ENCODE measurements around the gene ADAMTS15. TPM values are rescaled to one million over a fixed set of nuclear protein-coding genes. Genes with fewer than 3 reads are reported as not detected.
A peak's percentile ranks its signal among the peaks of the same experiment; 100 is the strongest.

The ADAMTS15 gene
- total RNA-seq, 4 donors from 2014 or later, result 2.5 to 11.1 (median 5.1) TPM

DNA sequence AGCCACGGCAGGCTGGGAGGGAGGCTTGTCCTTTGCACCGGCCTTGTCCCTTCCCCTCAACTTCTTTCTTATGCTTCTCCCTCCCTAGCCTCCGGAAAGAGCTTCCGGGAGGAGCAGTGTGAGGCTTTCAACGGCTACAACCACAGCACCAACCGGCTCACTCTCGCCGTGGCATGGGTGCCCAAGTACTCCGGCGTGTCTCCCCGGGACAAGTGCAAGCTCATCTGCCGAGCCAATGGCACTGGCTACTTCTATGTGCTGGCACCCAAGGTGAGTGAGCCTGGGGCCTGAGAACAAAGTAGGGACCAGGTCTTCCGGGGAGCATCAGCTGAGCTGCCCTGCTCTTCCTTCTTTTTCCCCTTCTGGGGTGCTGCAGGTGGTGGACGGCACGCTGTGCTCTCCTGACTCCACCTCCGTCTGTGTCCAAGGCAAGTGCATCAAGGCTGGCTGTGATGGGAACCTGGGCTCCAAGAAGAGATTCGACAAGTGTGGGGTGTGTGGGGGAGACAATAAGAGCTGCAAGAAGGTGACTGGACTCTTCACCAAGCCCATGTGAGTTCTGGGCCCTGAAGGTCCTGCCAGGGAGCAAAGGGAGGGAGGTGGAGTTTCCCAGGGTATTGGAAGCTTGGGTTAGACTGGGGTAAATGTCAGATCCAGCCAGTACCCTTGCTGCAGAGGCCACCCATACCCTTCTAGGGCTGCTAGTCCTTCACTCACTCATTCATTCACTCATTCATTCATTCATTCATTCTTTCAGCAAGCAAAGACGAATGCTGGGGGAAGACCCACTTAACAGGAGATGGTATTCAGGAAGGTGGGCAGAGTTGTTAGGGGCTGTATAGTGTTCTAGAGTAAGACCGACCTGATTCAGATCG is 22.6 kb downstream of the ADAMTS15 start:
- 90 to 91% methylated on average over 20 of the region's 20 CpGs for WGBS, 2 donors
- no peak for TF ChIP-seq CTCF (IDR thresholded peaks at IDR 0.05)
- no peak for TF ChIP-seq POLR2A (IDR thresholded peaks at IDR 0.05)
- no peak overlapping the region for H3K4me3 ChIP-seq (ENCODE audit: low read depth, poor library complexity, severe bottlenecking)
- DNase-seq (ENCODE audit: low spot score in 2 of 2), result peak in 1 of 2 donors; percentile 52
- intact Hi-C loops (cut with DNase I; ENCODE audit: low total_unique reads), result no loop called here

- 79 to 88% methylated on average over 11 of the region's 11 CpGs for WGBS, 2 donors
- intact Hi-C loops (cut with DNase I; ENCODE audit: low total_unique reads), result no loop called here
- TF ChIP-seq CTCF (IDR thresholded peaks at IDR 0.05) (no peak), POLR2A (IDR thresholded peaks at IDR 0.05) (no peak)
- peak in 1 of 2 donors; percentile 86 for DNase-seq (ENCODE audit: low spot score in 2 of 2)
- no peak overlapping the region for H3K4me3 ChIP-seq (ENCODE audit: low read depth, poor library complexity, severe bottlenecking)
Measured at GRCh38 chr11:130471731-130472433, 23.4 kb downstream of the ADAMTS15 start.

DNA sequence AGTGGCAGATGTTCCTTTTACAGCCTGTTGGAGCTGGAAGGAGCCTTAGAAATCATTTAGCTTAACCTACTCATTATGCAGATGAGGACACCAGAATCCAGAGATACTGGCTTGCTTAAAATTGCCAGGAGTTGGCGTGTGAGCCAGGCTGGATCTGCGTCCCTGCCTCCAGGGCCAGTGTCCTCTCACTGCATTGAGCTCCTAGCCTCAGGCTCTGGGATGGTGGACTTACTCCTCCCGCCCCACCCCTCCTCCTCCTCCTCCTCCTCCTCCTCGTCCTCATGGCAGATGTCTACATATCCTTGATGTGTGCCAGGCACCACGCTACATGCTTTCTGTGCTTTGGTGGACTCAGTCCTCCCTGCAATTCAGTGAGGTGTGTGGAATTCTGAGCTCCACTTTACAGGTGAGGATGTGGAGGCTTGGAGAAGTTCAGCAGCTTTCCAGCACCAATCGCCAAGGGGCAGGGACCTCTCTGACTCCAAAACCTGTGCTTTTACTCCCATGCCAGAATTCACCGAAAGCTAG is 24.1 kb downstream of the ADAMTS15 start:
- no peak for TF ChIP-seq POLR2A (IDR thresholded peaks at IDR 0.05)
- no peak for TF ChIP-seq CTCF (IDR thresholded peaks at IDR 0.05)
- DNase-seq (ENCODE audit: low spot score in 2 of 2), result peak in 1 of 2 donors; percentile 52
- WGBS, 2 donors, result 85 to 91% methylated on average over 7 of the region's 7 CpGs
- intact Hi-C loops (cut with DNase I; ENCODE audit: low total_unique reads), result no loop called here
- no peak overlapping the region for H3K4me3 ChIP-seq (ENCODE audit: low read depth, poor library complexity, severe bottlenecking)

DNA sequence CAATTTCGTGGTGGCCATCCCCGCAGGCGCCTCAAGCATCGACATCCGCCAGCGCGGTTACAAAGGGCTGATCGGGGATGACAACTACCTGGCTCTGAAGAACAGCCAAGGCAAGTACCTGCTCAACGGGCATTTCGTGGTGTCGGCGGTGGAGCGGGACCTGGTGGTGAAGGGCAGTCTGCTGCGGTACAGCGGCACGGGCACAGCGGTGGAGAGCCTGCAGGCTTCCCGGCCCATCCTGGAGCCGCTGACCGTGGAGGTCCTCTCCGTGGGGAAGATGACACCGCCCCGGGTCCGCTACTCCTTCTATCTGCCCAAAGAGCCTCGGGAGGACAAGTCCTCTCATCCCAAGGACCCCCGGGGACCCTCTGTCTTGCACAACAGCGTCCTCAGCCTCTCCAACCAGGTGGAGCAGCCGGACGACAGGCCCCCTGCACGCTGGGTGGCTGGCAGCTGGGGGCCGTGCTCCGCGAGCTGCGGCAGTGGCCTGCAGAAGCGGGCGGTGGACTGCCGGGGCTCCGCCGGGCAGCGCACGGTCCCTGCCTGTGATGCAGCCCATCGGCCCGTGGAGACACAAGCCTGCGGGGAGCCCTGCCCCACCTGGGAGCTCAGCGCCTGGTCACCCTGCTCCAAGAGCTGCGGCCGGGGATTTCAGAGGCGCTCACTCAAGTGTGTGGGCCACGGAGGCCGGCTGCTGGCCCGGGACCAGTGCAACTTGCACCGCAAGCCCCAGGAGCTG is 24.8 kb downstream of the ADAMTS15 start:
- intact Hi-C loops (cut with DNase I; ENCODE audit: low total_unique reads), result no loop called here
- 95% methylated on average over 39 to 40 of the region's 52 CpGs for WGBS, 2 donors
- H3K4me3 ChIP-seq (ENCODE audit: low read depth, poor library complexity, severe bottlenecking), result no peak overlapping the region
- TF ChIP-seq POLR2A (IDR thresholded peaks at IDR 0.05), result no peak
- TF ChIP-seq CTCF (IDR thresholded peaks at IDR 0.05), result no peak
- peak in 1 of 2 donors; percentile 82 for DNase-seq (ENCODE audit: low spot score in 2 of 2)

GRCh38 chr11:130473795-130474377 is 25.4 kb downstream of the ADAMTS15 start:
- peak in 1 of 2 donors; percentile 80 for DNase-seq (ENCODE audit: low spot score in 2 of 2)
- no peak overlapping the region for H3K4me3 ChIP-seq (ENCODE audit: low read depth, poor library complexity, severe bottlenecking)
- TF ChIP-seq POLR2A (IDR thresholded peaks at IDR 0.05), result no peak
- no peak for TF ChIP-seq CTCF (IDR thresholded peaks at IDR 0.05)
- intact Hi-C loops (cut with DNase I; ENCODE audit: low total_unique reads), result no loop called here
- 92 to 94% methylated on average over 20 to 21 of the region's 21 CpGs for WGBS, 2 donors

Measured in lower leg skin (tissue), 4 donors.